ENCODE results near the gene PTPN6.
A peak's percentile ranks its signal among the peaks of the same experiment; 100 is the strongest.

PTPN6 gene

GRCh38 chr12:6978611-6979011 is 27.5 kb downstream of the PTPN6 start:
- TF ChIP-seq POLR2AphosphoS5 (IDR thresholded peaks at IDR 0.05; ENCODE audit: low read depth) (no peak), REST (IDR thresholded peaks at IDR 0.05; ENCODE audit: insufficient replicate concordance, low read depth) (no peak), CTCF (IDR thresholded peaks at IDR 0.05; ENCODE audit: insufficient read depth, low read length) (no peak), SPI1 (IDR thresholded peaks at IDR 0.05; ENCODE audit: borderline replicate concordance, low read depth) (no peak), GABPA (IDR thresholded peaks at IDR 0.05; ENCODE audit: low read depth) (no peak)
- Histone ChIP-seq H3K27ac (replicated peaks) (no peak overlapping the region; the same call in 1 of the 2 replicates), H3K27me3 (ENCODE audit: insufficient read depth, poor library complexity, severe bottlenecking) (no peaks in the 10 kb centered on the region), H3K4me3 (replicated peaks; ENCODE audit: insufficient read depth, low read length) (no peak overlapping the region)
- no peak for DNase-seq (ENCODE audit: low read depth in 1 of 2, low spot score in 1 of 2)

GRCh38 chr12:6979021-6979420 is 27.9 kb downstream of the PTPN6 start:
- TF ChIP-seq POLR2AphosphoS5 (IDR thresholded peaks at IDR 0.05; ENCODE audit: low read depth) (peak; percentile 25; the same call in 1 of the 2 replicates), SPI1 (IDR thresholded peaks at IDR 0.05; ENCODE audit: borderline replicate concordance, low read depth) (no peak)
- DNase-seq (ENCODE audit: low read depth in 1 of 2, low spot score in 1 of 2) = no peak
- H3K27me3 ChIP-seq (ENCODE audit: insufficient read depth, poor library complexity, severe bottlenecking) = no peaks in the 10 kb centered on the region
- no peak overlapping the region for H3K27ac ChIP-seq (replicated peaks)
- no peak overlapping the region for H3K4me3 ChIP-seq (replicated peaks; ENCODE audit: insufficient read depth, low read length)

GRCh38 chr12:6979453-6979852 is 28.3 kb downstream of the PTPN6 start:
- no peak overlapping the region for H3K27ac ChIP-seq (replicated peaks)
- TF ChIP-seq REST (IDR thresholded peaks at IDR 0.05; ENCODE audit: insufficient replicate concordance, low read depth) (no peak), SPI1 (IDR thresholded peaks at IDR 0.05; ENCODE audit: borderline replicate concordance, low read depth) (no peak), CTCF (IDR thresholded peaks at IDR 0.05; ENCODE audit: insufficient read depth, low read length) (no peak), POLR2AphosphoS5 (IDR thresholded peaks at IDR 0.05; ENCODE audit: low read depth) (no peak), GABPA (IDR thresholded peaks at IDR 0.05; ENCODE audit: low read depth) (no peak)
- DNase-seq (ENCODE audit: low read depth in 1 of 2, low spot score in 1 of 2) = no peak
- no peaks in the 10 kb centered on the region for H3K27me3 ChIP-seq (ENCODE audit: insufficient read depth, poor library complexity, severe bottlenecking)
- no peak overlapping the region for H3K4me3 ChIP-seq (replicated peaks; ENCODE audit: insufficient read depth, low read length)

- 0 out of 2 replicates have a peak, but pooled peaks have one; percentile 10 for TF ChIP-seq POLR2AphosphoS5 (IDR thresholded peaks at IDR 0.05; ENCODE audit: low read depth)
- TF ChIP-seq SPI1 (IDR thresholded peaks at IDR 0.05; ENCODE audit: borderline replicate concordance, low read depth) = no peak
- H3K4me3 ChIP-seq (replicated peaks; ENCODE audit: insufficient read depth, low read length) = no peak overlapping the region
- DNase-seq (ENCODE audit: low read depth in 1 of 2, low spot score in 1 of 2) = no peak
- H3K27ac ChIP-seq (replicated peaks) = no peak overlapping the region
- no peaks in the 10 kb centered on the region for H3K27me3 ChIP-seq (ENCODE audit: insufficient read depth, poor library complexity, severe bottlenecking)
Measured at GRCh38 chr12:6980075-6980474, 28.9 kb downstream of the PTPN6 start.

- no peak overlapping the region for H3K27ac ChIP-seq (replicated peaks)
- no peaks in the 10 kb centered on the region for H3K27me3 ChIP-seq (ENCODE audit: insufficient read depth, poor library complexity, severe bottlenecking)
- DNase-seq (ENCODE audit: low read depth in 1 of 2, low spot score in 1 of 2) = no peak
- TF ChIP-seq POLR2AphosphoS5 (IDR thresholded peaks at IDR 0.05; ENCODE audit: low read depth) (no peak), GABPA (IDR thresholded peaks at IDR 0.05; ENCODE audit: low read depth) (no peak), CTCF (IDR thresholded peaks at IDR 0.05; ENCODE audit: insufficient read depth, low read length) (no peak), SPI1 (IDR thresholded peaks at IDR 0.05; ENCODE audit: borderline replicate concordance, low read depth) (no peak), REST (IDR thresholded peaks at IDR 0.05; ENCODE audit: insufficient replicate concordance, low read depth) (no peak)
- H3K4me3 ChIP-seq (replicated peaks; ENCODE audit: insufficient read depth, low read length) = no peak overlapping the region
Measured at GRCh38 chr12:6980740-6981139, 29.6 kb downstream of the PTPN6 start.
